Activated naive CD4-positive, alpha-beta T cell treated with Interleukin-2 at 50 U/mL for 16 hours (primary cell): ENCODE measurements around the gene RHO.
"Not testable (repeated sequence)": the region's sequence is repeated elsewhere in the genome, so short reads cannot be mapped to it uniquely, and the experiment has no call there.

Source experiments
- DNase-seq: peaks from one replicate; pipeline ENCODE4 v3.0.0-alpha.2; 2020

RHO gene

GRCh38 chr3:129500334-129500658 lies 28.1 kb upstream of the RHO start:
- no peak for DNase-seq

DNA sequence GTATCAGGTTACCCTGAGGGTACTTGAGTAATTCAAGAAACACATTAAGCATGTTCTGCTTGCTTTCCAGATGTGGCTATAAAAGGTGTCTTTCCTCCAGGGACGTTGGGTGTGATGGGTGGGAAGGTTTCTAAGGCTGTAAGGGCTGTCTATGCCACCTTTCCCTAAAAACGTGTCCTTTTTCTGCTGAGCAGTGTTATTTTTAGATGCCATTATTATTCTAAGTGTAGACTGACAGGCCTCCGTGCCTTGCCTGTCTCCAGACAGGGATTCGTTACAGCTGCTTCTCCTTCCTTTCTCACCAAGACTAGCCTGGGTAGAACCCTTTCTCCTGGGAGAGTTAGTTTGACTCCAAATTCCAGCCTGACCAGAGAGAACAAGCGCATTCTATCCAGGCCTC lies 26.8 kb upstream of the RHO start:
- no peak for DNase-seq

DNA sequence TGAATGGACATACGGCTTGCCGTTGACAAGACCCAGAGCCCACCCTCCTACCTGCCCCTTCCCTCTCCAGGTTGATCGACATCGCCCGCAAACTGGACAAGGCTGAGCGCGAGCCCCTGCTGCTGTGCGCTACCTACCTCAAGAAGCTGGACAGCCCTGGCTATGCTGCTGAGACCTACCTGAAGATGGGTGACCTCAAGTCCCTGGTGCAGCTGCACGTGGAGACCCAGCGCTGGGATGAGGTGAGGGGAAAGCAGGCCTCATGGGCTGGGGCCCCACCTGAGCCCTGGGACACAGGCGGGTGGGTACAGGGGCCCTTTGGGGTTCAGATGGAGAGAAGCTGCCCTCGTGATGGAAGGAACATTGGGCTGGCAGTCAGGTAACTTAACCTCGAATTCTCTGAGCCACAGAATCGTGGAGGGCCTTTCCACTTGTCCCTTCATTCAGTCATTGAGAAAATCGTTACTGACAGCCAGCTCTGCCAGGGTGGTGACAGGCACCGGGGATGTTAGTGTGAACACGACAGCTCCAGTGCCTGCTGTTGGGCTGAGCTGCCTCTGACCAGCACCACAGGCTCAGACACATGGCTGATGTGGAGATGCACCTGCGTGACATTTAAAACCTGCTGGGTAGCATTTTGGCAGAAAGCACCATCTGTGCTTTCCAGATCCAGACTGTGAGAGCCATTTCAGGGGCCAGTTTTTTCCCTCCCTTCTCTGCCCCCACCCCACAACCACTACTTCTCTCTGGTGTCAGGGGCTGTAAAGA lies 25.6 kb upstream of the RHO start:
- DNase-seq: no peak

DNA sequence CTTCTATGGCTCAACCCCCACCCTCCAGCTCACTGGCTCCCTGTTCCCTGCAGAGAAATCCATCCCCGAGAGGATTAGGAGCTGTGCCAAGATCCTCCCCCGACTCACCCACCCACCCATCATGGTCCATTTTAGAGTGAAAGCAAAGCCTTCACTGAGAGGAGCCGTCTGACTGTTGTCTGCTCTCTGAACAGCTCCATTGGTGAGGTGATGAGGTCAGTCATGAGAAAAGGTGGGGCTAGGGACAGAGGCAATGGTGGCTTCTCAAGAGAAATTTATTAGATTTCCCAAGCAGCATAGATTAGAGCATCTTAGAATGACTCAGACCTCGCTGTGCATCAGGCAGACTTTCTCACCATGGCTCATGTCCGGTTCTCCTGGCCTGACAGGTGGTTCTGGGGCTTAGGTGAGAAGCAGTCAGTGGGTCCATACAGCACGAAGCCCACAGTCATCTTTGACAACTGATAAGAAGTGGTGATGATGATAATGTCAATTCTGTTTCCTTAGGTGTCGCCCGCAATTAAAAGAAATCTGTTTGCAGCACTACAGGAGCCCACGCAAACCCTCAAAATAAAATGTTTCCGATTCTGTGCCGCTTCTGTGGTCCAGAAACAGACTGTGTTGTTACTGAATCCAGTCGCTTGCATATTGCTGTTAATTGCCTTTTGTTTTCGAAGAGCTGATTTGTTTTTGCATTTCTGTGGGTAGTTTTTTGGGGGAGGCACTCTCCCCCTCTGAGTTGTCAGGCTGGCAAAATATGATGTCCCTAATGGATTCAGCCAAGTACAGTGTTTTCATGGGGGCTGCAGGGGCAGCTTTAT lies 24.8 kb upstream of the RHO start:
- no peak for DNase-seq

DNA sequence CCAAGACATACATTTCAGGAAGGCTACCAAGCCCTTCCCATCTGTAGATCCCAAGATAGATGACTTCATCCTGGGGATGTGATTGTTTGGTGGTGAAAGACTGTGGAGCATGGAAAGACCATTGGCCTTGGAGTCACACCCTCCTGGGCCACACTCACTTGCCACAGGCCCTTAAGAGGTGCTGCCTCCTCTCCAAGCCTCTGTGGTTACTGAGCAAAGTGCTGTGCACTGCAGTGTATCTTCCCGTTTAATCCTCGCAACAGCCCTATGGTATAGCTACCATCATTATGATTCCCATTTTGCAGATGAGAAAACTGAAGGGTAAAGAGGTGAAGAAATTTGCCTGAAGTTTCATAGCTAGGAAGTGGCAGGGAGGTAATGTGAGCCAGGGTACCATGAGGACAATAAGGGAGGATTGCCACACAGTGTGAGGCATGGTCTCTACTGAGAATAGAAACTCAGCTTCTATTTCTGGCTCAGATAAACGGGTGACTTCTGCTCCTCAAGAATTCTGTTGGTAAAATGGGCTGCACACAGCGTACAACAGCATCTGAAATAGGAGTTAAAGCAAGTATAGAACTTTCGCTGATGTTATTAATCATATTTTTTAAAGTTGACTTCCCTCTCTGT lies 23.9 kb upstream of the RHO start:
- no peak for DNase-seq

DNA sequence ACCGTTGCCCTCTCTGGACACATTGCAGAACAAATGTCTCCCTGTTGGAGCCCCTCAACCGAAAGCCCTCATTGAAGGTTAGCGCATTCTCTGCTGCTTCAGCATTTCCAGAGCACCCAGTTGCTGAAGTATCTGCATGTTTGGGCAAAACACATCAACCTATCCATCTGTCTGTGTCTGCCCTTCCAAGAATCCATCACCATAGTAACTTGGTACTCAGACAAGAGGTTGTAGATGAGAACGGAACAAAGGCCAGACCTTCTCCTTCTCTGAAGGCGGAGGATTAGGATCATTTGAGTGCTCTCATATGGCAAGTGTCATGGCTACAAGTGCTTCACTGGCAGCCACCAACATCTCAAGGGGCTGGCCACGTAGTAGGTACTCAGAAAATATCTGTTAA lies 23.1 kb upstream of the RHO start:
- no peak for DNase-seq

- DNase-seq: no peak
Observed at GRCh38 chr3:129506231-129506742, 22.2 kb upstream of the RHO start.

GRCh38 chr3:129507181-129507831 lies 21.1 kb upstream of the RHO start:
- no peak for DNase-seq

DNA sequence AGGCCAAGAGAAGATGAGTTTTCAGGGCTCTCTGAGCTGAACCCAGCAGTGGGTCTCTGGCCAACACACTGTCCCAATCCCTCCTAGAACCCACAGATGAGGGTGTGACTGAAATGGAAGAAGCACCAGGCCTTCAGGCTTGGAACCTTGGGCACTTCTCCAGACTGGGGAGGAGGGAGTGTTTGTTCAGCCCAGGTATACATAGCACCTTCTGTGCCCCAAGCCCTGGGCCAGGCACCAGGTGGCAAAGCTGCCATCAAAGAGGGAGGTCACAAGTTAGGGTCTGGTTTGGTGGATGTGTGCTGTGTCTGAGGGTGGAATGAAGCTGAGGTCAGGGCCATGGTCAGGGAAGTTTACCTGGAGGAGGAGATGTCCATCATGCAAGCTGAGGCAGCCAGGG lies 15.8 kb upstream of the RHO start:
- DNase-seq: no peak

DNA sequence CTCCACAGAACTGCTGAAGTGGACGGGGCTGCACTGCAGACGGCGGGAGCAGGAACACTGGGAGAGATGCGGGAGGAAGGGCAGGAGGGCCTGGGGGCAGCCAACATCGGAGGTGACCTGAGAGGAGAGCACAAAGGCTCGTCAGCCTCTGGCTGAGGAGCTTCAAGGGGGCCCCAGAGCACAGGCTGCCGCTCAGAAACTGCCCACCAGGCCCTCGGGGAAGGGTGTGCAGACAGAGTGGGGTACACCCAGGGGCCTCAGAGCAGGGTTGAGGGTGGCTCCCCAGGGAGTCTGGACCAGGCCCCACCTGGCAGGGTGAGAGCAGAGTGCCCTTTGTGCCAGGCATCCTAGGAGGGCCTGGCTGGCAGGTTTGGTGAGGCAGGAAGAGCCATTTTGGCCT lies 14.7 kb upstream of the RHO start:
- DNase-seq: no peak

GRCh38 chr3:129514110-129514509 lies 14.3 kb upstream of the RHO start:
- no peak for DNase-seq

DNA sequence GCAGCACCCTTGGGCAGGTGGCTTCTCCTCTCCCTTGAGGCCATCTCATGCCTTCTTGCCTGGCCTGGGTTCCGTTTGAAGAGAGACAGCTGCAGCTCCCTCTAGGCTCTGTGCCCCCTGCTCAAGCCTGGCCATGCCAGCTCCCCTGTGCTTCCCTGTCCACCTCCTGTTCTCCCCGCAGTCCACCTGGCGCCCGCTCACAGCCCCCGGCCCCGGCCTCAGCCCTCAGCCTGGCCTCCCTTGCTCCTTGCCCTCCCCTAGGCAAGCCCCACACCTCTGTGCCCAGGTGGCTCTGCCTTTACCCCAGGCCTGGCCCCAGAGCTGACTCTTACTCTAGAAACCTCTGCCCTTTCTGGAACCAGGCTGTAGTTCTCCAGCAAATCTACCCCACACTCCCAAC lies 13.9 kb upstream of the RHO start:
- DNase-seq: no peak

- not testable (repeated sequence) for DNase-seq
Observed at GRCh38 chr3:129515108-129515820, 13.2 kb upstream of the RHO start.

DNA sequence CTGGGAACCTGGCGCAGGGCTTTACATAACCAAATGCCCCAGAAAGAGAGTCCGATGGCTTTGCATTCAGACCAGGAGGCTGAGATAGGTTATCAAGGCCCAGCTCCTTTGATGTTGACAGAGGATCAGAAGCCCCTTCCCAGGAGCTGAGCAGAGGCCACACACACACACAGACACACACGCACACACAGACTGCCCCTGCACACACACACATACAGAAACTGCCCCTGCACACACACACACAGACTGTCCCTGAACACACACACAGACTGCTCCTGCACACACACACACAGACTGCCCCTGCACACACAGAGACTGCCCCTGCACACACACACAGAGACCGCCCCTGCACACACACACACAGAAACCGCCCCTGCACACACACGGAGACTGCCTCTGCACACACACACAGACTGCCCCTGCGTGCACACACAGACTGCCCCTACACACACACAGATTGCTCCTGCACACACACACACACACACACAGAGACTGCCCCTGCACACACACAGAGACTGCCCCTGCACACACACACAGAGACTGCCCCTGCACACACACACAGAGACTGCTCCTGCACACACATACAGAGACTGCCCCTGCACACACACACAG lies 12.5 kb upstream of the RHO start:
- not testable (repeated sequence) for DNase-seq

GRCh38 chr3:129517516-129517915 lies 10.9 kb upstream of the RHO start:
- no peak for DNase-seq

GRCh38 chr3:129518038-129518561 lies 10.3 kb upstream of the RHO start:
- no peak for DNase-seq

DNA sequence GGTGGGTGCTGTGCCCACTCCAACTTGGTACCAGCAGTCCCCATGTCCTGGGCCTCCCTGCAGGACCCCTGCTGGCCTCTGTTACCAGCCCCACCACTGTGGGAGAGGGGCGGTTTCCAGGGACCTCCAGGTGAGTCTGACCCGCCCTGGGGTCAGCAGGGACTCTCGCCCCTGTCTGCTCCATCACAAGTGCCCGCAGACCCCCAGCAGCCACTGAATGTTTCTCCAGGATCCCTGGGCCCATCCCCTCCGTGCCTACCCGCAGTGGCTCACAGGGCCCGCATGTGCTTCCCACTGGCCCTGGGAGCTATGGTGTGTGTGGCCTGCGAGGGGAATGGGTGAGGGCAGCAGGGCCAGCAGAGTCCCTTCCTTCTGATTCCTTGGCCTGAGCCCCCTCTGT lies 9.9 kb upstream of the RHO start:
- no peak for DNase-seq

GRCh38 chr3:129519449-129519848 lies 9.0 kb upstream of the RHO start:
- no peak for DNase-seq

- DNase-seq: no peak
Observed at GRCh38 chr3:129519896-129520715, 8.3 kb upstream of the RHO start.

- DNase-seq: no peak
Observed at GRCh38 chr3:129520960-129521359, 7.5 kb upstream of the RHO start.

- DNase-seq: no peak
Observed at GRCh38 chr3:129521611-129522010, 6.8 kb upstream of the RHO start.
